Bronchial epithelial cell (primary cell): ENCODE results near the gene SEC14L1. TPM values are rescaled to one million over a fixed set of nuclear protein-coding genes. Genes with fewer than 3 reads are reported as not detected.

ENCODE experiments used
- DNase-seq: peaks from one replicate; pipeline ENCODE4 v3.0.0-alpha.2; 2010; ENCODE audit warnings: low read depth
- FAIRE-seq: peaks from 2 replicates; lab custom pipeline; 2011; peaks lifted over from hg19 to GRCh38; lab: Jason Lieb, UNC
- H3K27me3 ChIP-seq: 2 replicates; pipeline ENCODE4 v1.5.1; 2011; ENCODE audit warnings: low read length; ENCODE audit not compliant: control insufficient read depth, insufficient read depth
- H3K36me3 ChIP-seq: 2 replicates; pipeline ENCODE4 v1.5.1; 2011; ENCODE audit warnings: low read length; ENCODE audit not compliant: control insufficient read depth, insufficient read depth
- H3K4me3 ChIP-seq: 2 replicates; pipeline ENCODE4 v1.5.1; 2011; ENCODE audit warnings: mild to moderate bottlenecking, low read depth, low read length, control low read depth
- CTCF ChIP-seq: IDR thresholded peaks from 2 replicates; pipeline ENCODE4 v1.5.1; 2011; ENCODE audit warnings: mild to moderate bottlenecking, moderate library complexity, low read length, control low read depth, inconsistent platforms; ENCODE audit not compliant: insufficient read depth, severe bottlenecking
- total RNA-seq: library from RNA; depleted of rRNA; stranded (reverse); fragments of >200 nt; gene quantifications from 2 replicates; pipeline ENCODE4 v1.2.1, GENCODE V29; 2014

Gene SEC14L1
- total RNA-seq, 1 donor from 2014 or later = 21.6 TPM

GRCh38 chr17:77206158-77206956 is 65.6 kb downstream of the SEC14L1 start:
- peaks cover 27% of the 10 kb centered on the region for H3K36me3 ChIP-seq
- no peak for FAIRE-seq
- H3K27me3 ChIP-seq = no peaks in the 10 kb centered on the region

GRCh38 chr17:77207689-77208216 is 67.0 kb downstream of the SEC14L1 start:
- Histone ChIP-seq H3K4me3 (no peak overlapping the region), H3K36me3 (peaks cover 34% of the 10 kb centered on the region), H3K27me3 (no peaks in the 10 kb centered on the region)
- no peak for DNase-seq
- no peak for FAIRE-seq
- no peak for TF ChIP-seq CTCF

More at GRCh38 chr17:77206158-77206956, 65.6 kb downstream of the SEC14L1 start:
- H3K4me3 ChIP-seq = no peak overlapping the region
- DNase-seq = no peak
- TF ChIP-seq CTCF = no peak

- DNase-seq = no peak
- no peak for TF ChIP-seq CTCF
- Histone ChIP-seq H3K27me3 (no peaks in the 10 kb centered on the region), H3K36me3 (peaks cover 38% of the 10 kb centered on the region), H3K4me3 (no peak overlapping the region)
- FAIRE-seq = no peak
Observed at GRCh38 chr17:77208217-77208808, 67.5 kb downstream of the SEC14L1 start.

- DNase-seq (no peak), FAIRE-seq (no peak)
- no peak for TF ChIP-seq CTCF
- Histone ChIP-seq H3K4me3 (no peak overlapping the region), H3K27me3 (no peaks in the 10 kb centered on the region), H3K36me3 (peaks cover 38% of the 10 kb centered on the region)
Observed at GRCh38 chr17:77208856-77209255, 68.1 kb downstream of the SEC14L1 start.

- H3K36me3 ChIP-seq = peaks cover 38% of the 10 kb centered on the region
Observed at GRCh38 chr17:77209330-77209748, 68.6 kb downstream of the SEC14L1 start.

More at GRCh38 chr17:77209330-77209748, 68.6 kb downstream of the SEC14L1 start:
- Histone ChIP-seq H3K27me3 (no peaks in the 10 kb centered on the region), H3K4me3 (no peak overlapping the region)
- no peak for TF ChIP-seq CTCF
- DNase-seq (no peak), FAIRE-seq (no peak)
